GM23338 (cell line): ENCODE data around the gene NRG3. TPM values are rescaled to one million over a fixed set of nuclear protein-coding genes. Genes with fewer than 3 reads are reported as not detected.

Source experiments
- ATAC-seq: fragments of 200-7000 bp; cut with Tn5 transposase; 3 replicates; pipeline ENCODE4 v1.9.1; 2020
- DNase-seq: peaks from one replicate; pipeline ENCODE4 v3.0.0-alpha.2; 2015; ENCODE audit warnings: low spot score
- H2AFZ ChIP-seq: fragments of 200-600 bp; sonication (generic); 2 replicates; pipeline ENCODE4 v1.8.0; 2016; ENCODE audit warnings: antibody characterized with exemption, mild to moderate bottlenecking, moderate library complexity
- H3F3A ChIP-seq: fragments of 200-600 bp; sonication (generic); replicated peaks from 2 replicates; pipeline ENCODE4 v1.8.0; 2017; ENCODE audit warnings: antibody characterized with exemption, mixed run types, low read depth
- H3K27ac ChIP-seq: fragments of 200-600 bp; sonication (generic); 2 replicates; pipeline ENCODE4 v1.6.1; 2016; ENCODE audit warnings: low read depth
- H3K27me3 ChIP-seq: fragments of 200-600 bp; sonication (generic); 2 replicates; pipeline ENCODE4 v1.8.0; 2016; ENCODE audit warnings: mild to moderate bottlenecking, mixed run types, moderate library complexity; ENCODE audit not compliant: insufficient read depth
- H3K36me3 ChIP-seq: fragments of 200-600 bp; sonication (generic); 2 replicates; pipeline ENCODE4 v1.8.0; 2016; ENCODE audit warnings: mild to moderate bottlenecking; ENCODE audit not compliant: insufficient read depth
- H3K4me1 ChIP-seq: fragments of 200-600 bp; sonication (generic); 2 replicates; pipeline ENCODE4 v1.8.0; 2016; ENCODE audit warnings: mild to moderate bottlenecking, moderate library complexity; ENCODE audit not compliant: insufficient read depth
- H3K4me2 ChIP-seq: fragments of 200-600 bp; sonication (generic); 2 replicates; pipeline ENCODE4 v1.7.1; 2017; ENCODE audit warnings: mixed run types
- H3K4me3 ChIP-seq: fragments of 200-600 bp; sonication (generic); 2 replicates; pipeline ENCODE4 v1.6.1; 2016; ENCODE audit warnings: mixed run types
- H3K79me2 ChIP-seq: fragments of 200-600 bp; sonication (generic); replicated peaks from 2 replicates; pipeline ENCODE4 v1.8.0; 2017; ENCODE audit warnings: mild to moderate bottlenecking; ENCODE audit not compliant: insufficient read depth
- H3K9me2 ChIP-seq: fragments of 200-600 bp; sonication (generic); 2 replicates; pipeline ENCODE4 v1.8.0; 2017; ENCODE audit not compliant: insufficient read depth
- H4K20me1 ChIP-seq: fragments of 200-600 bp; sonication (generic); replicated peaks from 2 replicates; pipeline ENCODE4 v1.8.0; 2017; ENCODE audit warnings: mild to moderate bottlenecking; ENCODE audit not compliant: insufficient read depth
- H3K27ac Mint-ChIP-seq: 2 replicates; pipeline ENCODE4 v1.8.0; 2020; ENCODE audit warnings: inconsistent platforms, mild to moderate bottlenecking, moderate library complexity, mixed read lengths
- H3K27me3 Mint-ChIP-seq: 3 replicates; pipeline ENCODE4 v1.8.0; 2022; ENCODE audit warnings: low read depth, mild to moderate bottlenecking, moderate library complexity, mixed read lengths, inconsistent platforms; ENCODE audit not compliant: insufficient read depth, poor library complexity
- H3K36me3 Mint-ChIP-seq: 3 replicates; pipeline ENCODE4 v1.8.0; 2021; ENCODE audit warnings: low read depth, mild to moderate bottlenecking, inconsistent platforms, moderate library complexity, mixed read lengths
- H3K4me1 Mint-ChIP-seq: 3 replicates; pipeline ENCODE4 v1.8.0; 2020; ENCODE audit warnings: mild to moderate bottlenecking, inconsistent platforms, mixed read lengths
- H3K4me3 Mint-ChIP-seq: 3 replicates; pipeline ENCODE4 v1.8.0; 2021; ENCODE audit warnings: moderate library complexity, mild to moderate bottlenecking, inconsistent platforms, mixed read lengths
- H3K9me3 Mint-ChIP-seq: 3 replicates; pipeline ENCODE4 v1.8.0; 2020; ENCODE audit warnings: moderate library complexity, mild to moderate bottlenecking, inconsistent platforms, mixed read lengths
- CREB1 ChIP-seq: fragments of 250-450 bp; sonication (Bioruptor Pico); IDR thresholded peaks from 2 replicates; pipeline ENCODE4 v1.5.0; 2020; ENCODE audit warnings: low read depth, mild to moderate bottlenecking, moderate library complexity
- EZH2 ChIP-seq: fragments of 200-600 bp; sonication (generic); IDR thresholded peaks from one replicate; pipeline ENCODE4 v1.8.0; 2017; ENCODE audit warnings: antibody characterized with exemption, mild to moderate bottlenecking, low read depth; ENCODE audit not compliant: unreplicated experiment
- EZH2phosphoT487 ChIP-seq: fragments of 200-600 bp; sonication (generic); IDR thresholded peaks from one replicate; pipeline ENCODE4 v1.8.1; 2018; ENCODE audit warnings: antibody characterized with exemption; ENCODE audit not compliant: unreplicated experiment
- JUNB ChIP-seq: IDR thresholded peaks from one replicate; pipeline ENCODE4 v1.6.1; 2016; ENCODE audit warnings: antibody characterized with exemption; ENCODE audit not compliant: unreplicated experiment
- NANOG ChIP-seq: IDR thresholded peaks from 2 replicates; pipeline ENCODE4 v1.6.1; 2016; ENCODE audit warnings: antibody characterized with exemption, borderline replicate concordance
- POLR2AphosphoS5 ChIP-seq: IDR thresholded peaks from 2 replicates; pipeline ENCODE4 v1.6.1; 2016; ENCODE audit warnings: antibody characterized with exemption, low read depth
- STAT1 ChIP-seq: IDR thresholded peaks from one replicate; pipeline ENCODE4 v1.6.1; 2016; ENCODE audit warnings: antibody characterized with exemption; ENCODE audit not compliant: unreplicated experiment
- ZNF114 ChIP-seq: fragments of 250-450 bp; sonication (Bioruptor Pico); IDR thresholded peaks from 2 replicates; pipeline ENCODE4 v1.5.0; 2020; ENCODE audit warnings: mild to moderate bottlenecking, moderate library complexity
- ZNF331 ChIP-seq: fragments of 250-450 bp; sonication (Bioruptor Pico); IDR thresholded peaks from 2 replicates; pipeline ENCODE4 v1.5.0; 2020; ENCODE audit warnings: low read depth, mild to moderate bottlenecking, moderate library complexity
- polyA plus RNA-seq: library from polyadenylated mRNA; unstranded; fragments of >200 nt; fragmentation: Nextera tagmentation; extraction: Ambion mirVana; gene quantifications from 2 replicates; pipeline ENCODE4 v1.2.1, GENCODE V29; 2016
- total RNA-seq: library from RNA; depleted of rRNA; stranded (reverse); fragments of >200 nt; shearing (Covaris generic); gene quantifications from 2 replicates; pipeline ENCODE4 v1.2.3, GENCODE V29; 2014
- TF ChIP-seq, protein P1 (sequence below): IDR thresholded peaks from one replicate; pipeline ENCODE4 v1.6.1; 2018; ENCODE audit warnings: antibody characterized with exemption; ENCODE audit not compliant: unreplicated experiment
- TF ChIP-seq, protein P2 (sequence below): IDR thresholded peaks from 2 replicates; pipeline ENCODE4 v1.6.1; 2016; ENCODE audit warnings: antibody characterized with exemption
- TF ChIP-seq, protein P3 (sequence below), 2 experiments: fragments of 200-600 bp in 1 of 2; sonication (generic) in 1 of 2; conservative IDR thresholded peaks; 2 replicates each; pipeline versions ENCODE4 v1.5.1 to v1.6.1; 2016 to 2017; ENCODE audit warnings: antibody characterized with exemption in 2 of 2, low read depth in 2 of 2, mild to moderate bottlenecking in 2 of 2, moderate library complexity in 1 of 2
- TF ChIP-seq, protein P4 (sequence below): fragments of 250-450 bp; sonication (Bioruptor Pico); IDR thresholded peaks from 2 replicates; pipeline ENCODE4 v1.5.0; 2020; ENCODE audit warnings: mild to moderate bottlenecking, moderate library complexity

The NRG3 gene
- total and polyA plus RNA-seq, 2 experiments from 2014 or later: 1.9 to 3.9 TPM

DNA sequence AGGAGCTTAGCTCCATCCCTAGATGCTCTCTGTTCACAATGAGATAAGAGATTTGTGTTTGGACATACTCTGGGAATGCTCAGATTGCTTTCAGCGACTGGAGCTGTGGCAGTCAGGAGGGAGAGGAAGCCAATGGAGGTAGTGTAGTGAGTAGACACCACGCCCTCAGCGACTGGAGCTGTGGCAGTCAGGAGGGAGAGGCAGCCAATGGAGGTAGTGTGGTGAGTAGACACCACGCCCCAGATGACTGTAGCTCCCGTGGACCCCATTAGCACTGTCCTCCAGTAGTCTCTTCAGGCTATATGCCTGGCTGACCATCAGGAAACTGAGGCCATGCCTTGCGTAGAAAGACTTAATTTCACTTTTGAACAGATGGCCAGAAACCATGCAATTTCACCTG, 1033.8 kb downstream of the NRG3 start:
- H3K9me2 ChIP-seq: no peaks in the 10 kb centered on the region
- no peak overlapping the region for H3K4me2 ChIP-seq
- H3F3A ChIP-seq: no peaks in the 10 kb centered on the region
- no peak overlapping the region for H3K27ac ChIP-seq
- H3K4me1 Mint-ChIP-seq: peaks cover 5% of the 10 kb centered on the region; the same call in 1 of the 3 replicates
- H3K36me3 ChIP-seq: no peaks in the 10 kb centered on the region
- H3K4me3 ChIP-seq: no peak overlapping the region
- no peak overlapping the region for H2AFZ ChIP-seq
- H3K36me3 Mint-ChIP-seq: no peaks in the 10 kb centered on the region
- H4K20me1 ChIP-seq: no peaks in the 10 kb centered on the region
- H3K27me3 ChIP-seq: no peaks in the 10 kb centered on the region
- no peaks in the 10 kb centered on the region for H3K4me1 ChIP-seq
- no peak for ATAC-seq
- peaks cover 2% of the 10 kb centered on the region for H3K27me3 Mint-ChIP-seq
- H3K4me3 Mint-ChIP-seq: no peak overlapping the region
- TF ChIP-seq CREB1: no peak
- no peak for TF ChIP-seq POLR2AphosphoS5
- no peak for TF ChIP-seq STAT1
- no peak for TF ChIP-seq NANOG
- TF ChIP-seq EZH2: no peak
- TF ChIP-seq, protein P1, sequence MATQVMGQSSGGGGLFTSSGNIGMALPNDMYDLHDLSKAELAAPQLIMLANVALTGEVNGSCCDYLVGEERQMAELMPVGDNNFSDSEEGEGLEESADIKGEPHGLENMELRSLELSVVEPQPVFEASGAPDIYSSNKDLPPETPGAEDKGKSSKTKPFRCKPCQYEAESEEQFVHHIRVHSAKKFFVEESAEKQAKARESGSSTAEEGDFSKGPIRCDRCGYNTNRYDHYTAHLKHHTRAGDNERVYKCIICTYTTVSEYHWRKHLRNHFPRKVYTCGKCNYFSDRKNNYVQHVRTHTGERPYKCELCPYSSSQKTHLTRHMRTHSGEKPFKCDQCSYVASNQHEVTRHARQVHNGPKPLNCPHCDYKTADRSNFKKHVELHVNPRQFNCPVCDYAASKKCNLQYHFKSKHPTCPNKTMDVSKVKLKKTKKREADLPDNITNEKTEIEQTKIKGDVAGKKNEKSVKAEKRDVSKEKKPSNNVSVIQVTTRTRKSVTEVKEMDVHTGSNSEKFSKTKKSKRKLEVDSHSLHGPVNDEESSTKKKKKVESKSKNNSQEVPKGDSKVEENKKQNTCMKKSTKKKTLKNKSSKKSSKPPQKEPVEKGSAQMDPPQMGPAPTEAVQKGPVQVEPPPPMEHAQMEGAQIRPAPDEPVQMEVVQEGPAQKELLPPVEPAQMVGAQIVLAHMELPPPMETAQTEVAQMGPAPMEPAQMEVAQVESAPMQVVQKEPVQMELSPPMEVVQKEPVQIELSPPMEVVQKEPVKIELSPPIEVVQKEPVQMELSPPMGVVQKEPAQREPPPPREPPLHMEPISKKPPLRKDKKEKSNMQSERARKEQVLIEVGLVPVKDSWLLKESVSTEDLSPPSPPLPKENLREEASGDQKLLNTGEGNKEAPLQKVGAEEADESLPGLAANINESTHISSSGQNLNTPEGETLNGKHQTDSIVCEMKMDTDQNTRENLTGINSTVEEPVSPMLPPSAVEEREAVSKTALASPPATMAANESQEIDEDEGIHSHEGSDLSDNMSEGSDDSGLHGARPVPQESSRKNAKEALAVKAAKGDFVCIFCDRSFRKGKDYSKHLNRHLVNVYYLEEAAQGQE: no peak
- TF ChIP-seq, protein P2, sequence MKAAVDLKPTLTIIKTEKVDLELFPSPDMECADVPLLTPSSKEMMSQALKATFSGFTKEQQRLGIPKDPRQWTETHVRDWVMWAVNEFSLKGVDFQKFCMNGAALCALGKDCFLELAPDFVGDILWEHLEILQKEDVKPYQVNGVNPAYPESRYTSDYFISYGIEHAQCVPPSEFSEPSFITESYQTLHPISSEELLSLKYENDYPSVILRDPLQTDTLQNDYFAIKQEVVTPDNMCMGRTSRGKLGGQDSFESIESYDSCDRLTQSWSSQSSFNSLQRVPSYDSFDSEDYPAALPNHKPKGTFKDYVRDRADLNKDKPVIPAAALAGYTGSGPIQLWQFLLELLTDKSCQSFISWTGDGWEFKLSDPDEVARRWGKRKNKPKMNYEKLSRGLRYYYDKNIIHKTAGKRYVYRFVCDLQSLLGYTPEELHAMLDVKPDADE: no peak
- no peak for TF ChIP-seq ZNF331 (CRISPR knock-in tag)
- TF ChIP-seq EZH2phosphoT487: no peak
- TF ChIP-seq ZNF114 (CRISPR knock-in tag): no peak
- TF ChIP-seq, protein P3, sequence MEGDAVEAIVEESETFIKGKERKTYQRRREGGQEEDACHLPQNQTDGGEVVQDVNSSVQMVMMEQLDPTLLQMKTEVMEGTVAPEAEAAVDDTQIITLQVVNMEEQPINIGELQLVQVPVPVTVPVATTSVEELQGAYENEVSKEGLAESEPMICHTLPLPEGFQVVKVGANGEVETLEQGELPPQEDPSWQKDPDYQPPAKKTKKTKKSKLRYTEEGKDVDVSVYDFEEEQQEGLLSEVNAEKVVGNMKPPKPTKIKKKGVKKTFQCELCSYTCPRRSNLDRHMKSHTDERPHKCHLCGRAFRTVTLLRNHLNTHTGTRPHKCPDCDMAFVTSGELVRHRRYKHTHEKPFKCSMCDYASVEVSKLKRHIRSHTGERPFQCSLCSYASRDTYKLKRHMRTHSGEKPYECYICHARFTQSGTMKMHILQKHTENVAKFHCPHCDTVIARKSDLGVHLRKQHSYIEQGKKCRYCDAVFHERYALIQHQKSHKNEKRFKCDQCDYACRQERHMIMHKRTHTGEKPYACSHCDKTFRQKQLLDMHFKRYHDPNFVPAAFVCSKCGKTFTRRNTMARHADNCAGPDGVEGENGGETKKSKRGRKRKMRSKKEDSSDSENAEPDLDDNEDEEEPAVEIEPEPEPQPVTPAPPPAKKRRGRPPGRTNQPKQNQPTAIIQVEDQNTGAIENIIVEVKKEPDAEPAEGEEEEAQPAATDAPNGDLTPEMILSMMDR (conservative IDR thresholded peaks at IDR 0.05; ENCODE audit: low read depth in 2 of 2): no peak
- TF ChIP-seq, protein P4, sequence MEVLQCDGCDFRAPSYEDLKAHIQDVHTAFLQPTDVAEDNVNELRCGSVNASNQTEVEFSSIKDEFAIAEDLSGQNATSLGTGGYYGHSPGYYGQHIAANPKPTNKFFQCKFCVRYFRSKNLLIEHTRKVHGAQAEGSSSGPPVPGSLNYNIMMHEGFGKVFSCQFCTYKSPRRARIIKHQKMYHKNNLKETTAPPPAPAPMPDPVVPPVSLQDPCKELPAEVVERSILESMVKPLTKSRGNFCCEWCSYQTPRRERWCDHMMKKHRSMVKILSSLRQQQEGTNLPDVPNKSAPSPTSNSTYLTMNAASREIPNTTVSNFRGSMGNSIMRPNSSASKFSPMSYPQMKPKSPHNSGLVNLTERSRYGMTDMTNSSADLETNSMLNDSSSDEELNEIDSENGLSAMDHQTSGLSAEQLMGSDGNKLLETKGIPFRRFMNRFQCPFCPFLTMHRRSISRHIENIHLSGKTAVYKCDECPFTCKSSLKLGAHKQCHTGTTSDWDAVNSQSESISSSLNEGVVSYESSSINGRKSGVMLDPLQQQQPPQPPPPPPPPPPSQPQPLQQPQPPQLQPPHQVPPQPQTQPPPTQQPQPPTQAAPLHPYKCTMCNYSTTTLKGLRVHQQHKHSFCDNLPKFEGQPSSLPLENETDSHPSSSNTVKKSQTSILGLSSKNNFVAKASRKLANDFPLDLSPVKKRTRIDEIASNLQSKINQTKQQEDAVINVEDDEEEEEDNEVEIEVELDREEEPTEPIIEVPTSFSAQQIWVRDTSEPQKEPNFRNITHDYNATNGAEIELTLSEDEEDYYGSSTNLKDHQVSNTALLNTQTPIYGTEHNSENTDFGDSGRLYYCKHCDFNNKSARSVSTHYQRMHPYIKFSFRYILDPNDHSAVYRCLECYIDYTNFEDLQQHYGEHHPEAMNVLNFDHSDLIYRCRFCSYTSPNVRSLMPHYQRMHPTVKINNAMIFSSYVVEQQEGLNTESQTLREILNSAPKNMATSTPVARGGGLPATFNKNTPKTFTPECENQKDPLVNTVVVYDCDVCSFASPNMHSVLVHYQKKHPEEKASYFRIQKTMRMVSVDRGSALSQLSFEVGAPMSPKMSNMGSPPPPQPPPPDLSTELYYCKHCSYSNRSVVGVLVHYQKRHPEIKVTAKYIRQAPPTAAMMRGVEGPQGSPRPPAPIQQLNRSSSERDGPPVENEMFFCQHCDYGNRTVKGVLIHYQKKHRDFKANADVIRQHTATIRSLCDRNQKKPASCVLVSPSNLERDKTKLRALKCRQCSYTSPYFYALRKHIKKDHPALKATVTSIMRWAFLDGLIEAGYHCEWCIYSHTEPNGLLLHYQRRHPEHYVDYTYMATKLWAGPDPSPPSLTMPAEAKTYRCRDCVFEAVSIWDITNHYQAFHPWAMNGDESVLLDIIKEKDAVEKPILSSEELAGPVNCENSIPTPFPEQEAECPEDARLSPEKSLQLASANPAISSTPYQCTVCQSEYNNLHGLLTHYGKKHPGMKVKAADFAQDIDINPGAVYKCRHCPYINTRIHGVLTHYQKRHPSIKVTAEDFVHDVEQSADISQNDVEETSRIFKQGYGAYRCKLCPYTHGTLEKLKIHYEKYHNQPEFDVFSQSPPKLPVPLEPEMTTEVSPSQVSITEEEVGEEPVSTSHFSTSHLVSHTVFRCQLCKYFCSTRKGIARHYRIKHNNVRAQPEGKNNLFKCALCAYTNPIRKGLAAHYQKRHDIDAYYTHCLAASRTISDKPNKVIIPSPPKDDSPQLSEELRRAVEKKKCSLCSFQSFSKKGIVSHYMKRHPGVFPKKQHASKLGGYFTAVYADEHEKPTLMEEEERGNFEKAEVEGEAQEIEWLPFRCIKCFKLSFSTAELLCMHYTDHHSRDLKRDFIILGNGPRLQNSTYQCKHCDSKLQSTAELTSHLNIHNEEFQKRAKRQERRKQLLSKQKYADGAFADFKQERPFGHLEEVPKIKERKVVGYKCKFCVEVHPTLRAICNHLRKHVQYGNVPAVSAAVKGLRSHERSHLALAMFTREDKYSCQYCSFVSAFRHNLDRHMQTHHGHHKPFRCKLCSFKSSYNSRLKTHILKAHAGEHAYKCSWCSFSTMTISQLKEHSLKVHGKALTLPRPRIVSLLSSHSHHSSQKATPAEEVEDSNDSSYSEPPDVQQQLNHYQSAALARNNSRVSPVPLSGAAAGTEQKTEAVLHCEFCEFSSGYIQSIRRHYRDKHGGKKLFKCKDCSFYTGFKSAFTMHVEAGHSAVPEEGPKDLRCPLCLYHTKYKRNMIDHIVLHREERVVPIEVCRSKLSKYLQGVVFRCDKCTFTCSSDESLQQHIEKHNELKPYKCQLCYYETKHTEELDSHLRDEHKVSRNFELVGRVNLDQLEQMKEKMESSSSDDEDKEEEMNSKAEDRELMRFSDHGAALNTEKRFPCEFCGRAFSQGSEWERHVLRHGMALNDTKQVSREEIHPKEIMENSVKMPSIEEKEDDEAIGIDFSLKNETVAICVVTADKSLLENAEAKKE (CRISPR knock-in tag): no peak
- TF ChIP-seq JUNB: no peak
- DNase-seq: no peak
- no peak overlapping the region for H3K27ac Mint-ChIP-seq
- H3K9me3 Mint-ChIP-seq: no peaks in the 10 kb centered on the region
- no peaks in the 10 kb centered on the region for H3K79me2 ChIP-seq
